COLO668 (cell line): ENCODE data around the gene GPX1.

ENCODE experiments used
- DNase-seq: peaks from one replicate; lab custom pipeline; 2025; ENCODE audit not compliant: unreplicated experiment; lab: John Stamatoyannopoulos, UW

GPX1 gene

DNA sequence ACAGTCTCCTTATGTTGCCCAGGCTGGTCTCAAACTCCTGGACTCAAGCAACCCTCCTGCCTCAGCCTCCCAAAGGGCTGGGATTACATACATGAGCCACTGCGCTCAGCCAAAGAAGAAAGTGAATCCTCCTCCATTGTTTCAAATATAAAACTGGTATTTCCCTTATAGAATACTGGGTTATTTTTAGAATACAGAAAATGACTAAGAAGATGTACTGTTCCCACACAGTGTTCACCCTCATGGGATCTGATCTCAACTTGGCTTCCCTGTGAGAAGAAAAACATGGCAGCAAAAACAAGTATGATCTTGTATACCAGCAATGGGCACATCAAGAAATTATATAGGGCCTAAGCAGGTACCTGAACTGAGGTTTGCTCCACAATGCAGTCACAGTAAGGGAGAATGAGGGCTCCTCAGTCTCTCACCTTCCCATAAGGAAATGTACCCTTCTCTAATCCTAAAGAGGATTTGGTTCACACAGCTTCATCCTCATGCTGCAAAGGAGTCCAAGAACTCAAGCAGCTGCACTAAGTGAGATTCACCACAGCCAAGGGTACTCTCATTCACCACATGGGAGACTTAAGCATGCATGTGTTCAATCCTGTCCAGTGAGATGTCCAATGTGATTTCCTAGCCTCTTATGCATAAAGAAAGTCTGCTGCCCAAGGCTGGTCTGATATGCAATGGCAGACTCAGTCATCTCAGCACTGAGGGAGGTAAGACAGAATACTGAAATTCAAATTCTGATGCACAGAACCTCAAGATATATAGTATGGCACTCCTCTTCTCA, 44.1 kb downstream of the GPX1 start:
- no peak for DNase-seq

DNA sequence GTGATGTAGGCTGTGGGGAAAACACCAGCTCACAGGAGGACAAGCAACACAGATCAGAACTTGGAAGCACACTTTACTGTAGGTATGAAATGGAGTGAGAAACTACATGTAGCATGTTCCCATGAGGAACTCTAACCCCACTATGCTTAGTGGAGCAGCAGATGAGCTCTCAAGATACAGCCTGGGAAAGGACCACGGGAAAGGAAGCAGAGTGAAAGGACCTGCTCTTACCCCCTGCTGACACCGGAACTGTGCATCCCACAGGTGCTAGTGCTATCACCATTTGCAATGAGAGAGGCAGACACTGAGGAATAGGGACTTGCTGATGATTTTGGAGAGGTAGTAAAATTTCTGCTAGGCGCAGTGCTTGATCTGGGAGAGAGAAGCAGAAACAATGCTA, 46.9 kb downstream of the GPX1 start:
- DNase-seq = no peak

DNA sequence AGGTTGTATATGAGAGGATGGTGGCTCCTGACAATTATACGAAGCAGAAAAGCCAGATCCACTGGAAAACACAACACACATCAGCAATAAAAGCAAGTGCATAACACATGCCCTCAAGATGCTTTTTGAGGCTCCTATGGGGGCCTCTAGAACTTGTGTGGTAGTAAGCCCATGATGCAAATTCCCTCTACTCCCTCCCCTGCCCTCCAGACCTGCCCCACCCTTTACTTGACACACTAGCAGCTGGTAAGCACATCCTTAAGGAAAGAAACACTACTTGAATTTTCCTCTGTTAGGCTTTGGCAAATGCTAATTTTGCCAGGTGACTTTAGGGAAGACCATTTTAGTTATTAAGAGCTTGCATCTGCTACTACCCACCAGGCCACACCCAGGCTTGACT, 47.5 kb downstream of the GPX1 start:
- DNase-seq = no peak
